Measurements from ENCODE around the gene CEACAM20.
"Not testable (repeated sequence)": the region's sequence is repeated elsewhere in the genome, so short reads cannot be mapped to it uniquely, and the experiment has no call there.

The CEACAM20 gene

DNA sequence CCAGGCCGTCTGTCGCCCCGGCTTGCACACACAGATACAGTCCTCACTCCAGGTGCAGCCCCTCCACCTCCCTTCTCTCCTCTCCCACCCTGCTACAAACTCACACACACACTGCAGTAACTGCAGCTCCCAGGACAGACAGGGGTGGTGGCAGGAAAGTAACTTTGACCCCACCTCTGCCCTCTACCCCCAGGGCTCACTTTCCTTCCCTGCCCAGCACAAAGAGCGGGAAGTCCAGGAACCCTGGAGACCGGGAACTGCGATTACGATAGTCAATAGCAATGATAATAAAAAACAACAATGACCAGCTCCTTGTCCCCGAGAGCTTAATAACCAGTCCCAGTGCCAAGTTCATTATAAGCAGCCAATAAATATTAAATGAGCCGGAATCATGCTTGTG, at the start of gene CEACAM20:
Gene CEACAM20 (minus strand): TSS at position 140 of the 400 bp plus-strand sequence. CDS start 166 bp downstream, outside the sequence.
- no peak for DNase-seq

DNA sequence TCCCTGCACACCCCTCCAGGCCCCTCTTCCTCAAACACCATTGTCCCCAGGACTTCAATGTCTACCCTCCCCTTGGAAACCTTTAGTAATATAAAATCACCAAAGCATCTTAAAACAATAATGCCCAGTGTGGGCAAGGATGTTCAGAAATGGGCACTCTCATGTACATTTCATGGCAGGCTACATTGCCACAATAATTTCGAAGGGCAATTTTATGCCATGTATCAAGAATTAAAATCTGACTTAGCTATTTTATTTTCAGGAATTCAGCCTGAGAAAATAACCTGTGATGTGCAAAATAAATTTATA, 48.0 kb upstream of the CEACAM20 start:
- DNase-seq = no peak

GRCh38 chr19:44576843-44577565, 47.5 kb upstream of the CEACAM20 start:
- DNase-seq = no peak

DNA sequence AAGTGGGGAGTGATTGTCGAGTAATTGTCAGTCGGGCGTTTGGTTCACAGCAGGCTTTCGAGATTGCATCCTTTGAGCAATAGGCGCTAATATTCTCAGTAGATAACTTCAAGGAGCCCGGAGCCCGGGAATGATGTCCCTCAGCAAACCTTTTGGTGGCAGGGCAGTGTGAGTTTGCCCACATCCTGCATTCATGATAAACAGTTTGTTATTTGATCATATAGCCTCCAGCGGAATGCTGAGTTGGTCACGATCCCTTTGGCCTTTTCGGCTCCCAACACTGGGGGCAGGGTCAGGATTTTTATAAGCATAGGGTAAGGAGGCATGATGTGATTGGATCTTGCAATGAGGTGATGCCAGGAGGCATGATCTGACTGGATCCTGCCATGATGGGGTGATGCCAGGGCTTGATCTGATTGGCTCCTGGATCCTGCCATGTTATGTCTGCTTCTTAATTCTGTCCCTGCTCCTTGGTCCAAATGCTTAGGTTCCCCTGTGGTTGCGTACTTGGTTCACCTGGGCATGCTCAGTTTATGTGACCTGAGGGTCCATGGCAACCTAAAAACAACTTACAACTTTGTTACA, 45.7 kb upstream of the CEACAM20 start:
- no peak for DNase-seq

DNA sequence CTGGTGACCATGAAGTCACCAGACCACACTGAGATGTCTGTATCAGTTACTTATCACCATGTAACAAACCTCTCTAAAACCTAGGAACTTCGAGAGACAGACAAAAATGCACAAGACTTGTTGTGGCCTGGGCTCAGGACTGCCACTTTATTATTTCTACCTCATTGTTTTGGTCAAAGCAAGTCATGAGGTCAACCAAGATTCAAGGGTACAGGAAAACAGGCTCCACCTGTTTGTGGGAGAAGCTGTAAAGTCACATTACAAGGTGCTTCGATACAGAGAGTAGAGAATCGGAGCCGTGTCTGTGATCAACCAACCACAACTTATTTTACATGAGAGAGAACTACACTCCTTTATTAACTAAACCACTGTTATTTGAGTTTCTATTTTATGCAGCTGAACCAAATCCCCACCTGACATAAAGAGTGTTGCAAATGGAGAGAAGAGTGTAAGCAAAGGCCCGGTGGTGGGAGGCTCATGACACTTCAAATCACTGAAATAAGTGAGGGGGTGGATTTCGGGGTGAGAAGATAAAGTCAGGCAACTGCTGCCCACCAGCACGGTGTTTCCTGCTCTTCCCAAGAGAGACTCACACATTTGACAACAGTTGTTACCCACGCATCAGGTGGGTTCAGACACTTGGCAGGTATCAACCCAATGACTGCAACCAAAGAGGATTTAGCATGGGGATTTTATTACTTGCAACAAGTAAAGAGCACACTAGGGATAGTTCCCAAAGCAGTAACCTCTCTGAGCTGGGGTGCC, 44.9 kb upstream of the CEACAM20 start:
- no peak for DNase-seq

GRCh38 chr19:44573627-44574026, 44.2 kb upstream of the CEACAM20 start:
- no peak for DNase-seq

GRCh38 chr19:44573183-44573582, 43.7 kb upstream of the CEACAM20 start:
- no peak for DNase-seq

GRCh38 chr19:44572581-44572900, 43.1 kb upstream of the CEACAM20 start:
- DNase-seq = no peak

DNA sequence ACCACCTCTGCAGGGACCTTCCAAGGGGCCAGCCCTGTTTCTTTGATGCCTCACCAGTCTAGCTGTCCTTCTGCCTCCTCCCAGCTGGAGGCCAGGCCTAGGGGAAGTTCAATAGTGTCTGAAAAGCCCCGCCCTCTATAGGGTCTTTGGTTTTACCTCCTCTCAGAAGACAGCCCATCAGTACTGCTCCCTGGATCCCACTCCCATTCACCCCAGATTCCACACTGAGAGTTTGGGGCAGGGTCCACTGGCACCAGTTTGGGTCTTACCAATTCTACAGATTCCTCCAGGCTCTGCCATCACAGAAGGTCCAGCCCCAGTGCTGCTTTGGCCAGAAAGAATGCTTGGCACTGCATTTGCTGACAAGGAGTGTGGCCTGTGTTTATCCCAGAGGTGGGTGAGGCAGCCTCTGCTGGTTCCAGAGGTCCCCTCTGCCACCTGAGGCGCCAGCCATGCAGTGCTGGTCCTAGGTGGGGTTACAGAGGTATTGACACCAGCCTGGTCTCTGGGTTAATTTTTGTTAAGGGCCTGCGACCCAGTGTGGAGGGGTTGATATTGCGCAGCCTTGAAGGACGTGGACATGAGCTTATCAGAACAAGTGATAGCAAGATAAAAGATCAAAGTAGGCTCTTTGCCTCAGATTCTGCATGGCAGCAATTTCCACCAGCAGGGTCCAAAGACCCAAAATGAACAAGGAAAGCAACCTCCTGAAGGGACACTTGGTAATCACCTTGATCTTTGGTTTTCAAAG, 42.5 kb upstream of the CEACAM20 start:
- DNase-seq = no peak

GRCh38 chr19:44570984-44571684, 41.7 kb upstream of the CEACAM20 start:
- peak; percentile 56 for DNase-seq

- no peak for DNase-seq
These were observed 41.1 kb upstream of the CEACAM20 start for GRCh38 chr19:44570603-44570983.

- no peak for DNase-seq
These were observed 38.3 kb upstream of the CEACAM20 start for GRCh38 chr19:44567745-44568144.

- DNase-seq = no peak
These were observed 37.5 kb upstream of the CEACAM20 start for GRCh38 chr19:44566984-44567383.

DNA sequence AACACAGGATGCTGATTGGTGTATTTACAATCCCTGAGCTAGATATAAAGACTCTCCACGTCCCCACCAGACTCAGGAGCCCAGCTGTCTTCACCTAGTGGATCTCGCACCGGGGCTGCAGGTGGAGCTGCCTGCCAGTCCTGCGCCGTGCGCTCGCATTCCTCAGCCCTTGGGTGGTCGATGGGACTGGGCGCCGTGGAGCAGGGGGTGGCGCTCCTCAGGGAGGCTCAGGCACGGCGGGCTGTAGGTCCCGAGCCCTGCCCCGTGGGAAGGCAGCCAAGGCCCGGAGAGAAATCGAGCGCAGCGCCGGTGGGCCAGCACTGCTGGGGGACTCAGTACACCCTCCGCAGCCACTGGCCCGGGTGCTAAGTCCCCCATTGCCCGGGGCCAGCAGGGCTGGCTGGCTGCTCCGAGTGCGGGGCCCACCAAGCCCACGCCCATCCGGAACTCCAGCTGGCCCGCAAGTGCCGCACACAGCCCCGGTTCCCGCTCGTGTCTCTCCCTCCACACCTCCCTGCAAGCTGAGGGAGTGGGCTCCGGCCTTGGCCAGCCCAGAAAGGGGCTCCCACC, 33.7 kb upstream of the CEACAM20 start:
- DNase-seq = not testable (repeated sequence)

DNA sequence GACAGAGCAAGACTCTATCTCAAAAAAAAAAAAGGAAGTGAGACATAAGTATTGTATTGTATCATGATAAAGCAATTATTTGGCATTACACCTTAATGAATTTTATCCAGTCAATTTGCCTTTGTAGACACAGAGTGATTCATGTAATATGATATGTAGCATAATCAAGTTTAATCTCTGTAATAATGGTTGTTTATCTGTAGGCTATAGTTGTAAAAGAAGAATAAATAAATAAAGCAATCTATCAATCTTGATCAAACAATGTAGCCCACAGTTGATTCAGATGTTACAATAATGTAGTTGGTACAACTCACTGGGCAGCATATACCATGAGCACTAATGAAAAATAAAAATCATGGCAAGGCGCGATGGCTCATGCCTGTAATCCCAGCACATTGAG, 28.5 kb upstream of the CEACAM20 start:
- DNase-seq = no peak

DNA sequence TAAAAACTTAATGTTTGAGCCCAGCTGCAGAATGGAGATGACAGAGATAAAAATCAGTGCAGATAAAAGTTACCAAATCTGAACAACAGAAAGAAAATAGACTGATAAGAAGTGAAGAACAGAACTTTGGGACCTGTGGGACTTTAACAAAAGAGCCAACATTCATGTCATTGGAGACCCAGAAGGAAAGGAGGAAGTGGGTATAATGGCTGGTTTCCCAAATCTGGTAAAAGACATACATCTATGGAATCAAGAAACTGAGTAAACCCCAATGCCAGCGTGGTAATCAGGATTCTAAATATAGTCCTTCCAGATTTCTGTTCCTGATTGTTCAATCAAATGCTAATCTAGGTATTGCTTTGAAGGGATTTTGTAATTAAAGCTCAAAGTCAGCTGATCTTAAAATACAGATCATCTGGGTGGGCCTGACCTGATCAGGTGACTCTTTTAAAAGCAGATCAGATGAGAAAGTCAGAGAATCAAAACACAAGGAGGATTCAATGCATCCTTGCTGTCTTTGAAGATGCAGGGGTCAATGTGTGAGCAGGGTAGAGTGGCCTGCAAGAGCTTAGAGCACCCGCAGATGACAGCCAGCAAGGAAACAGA, 25.3 kb upstream of the CEACAM20 start:
- DNase-seq = no peak

- no peak for DNase-seq
These were observed 24.1 kb upstream of the CEACAM20 start for GRCh38 chr19:44553478-44554171.

DNA sequence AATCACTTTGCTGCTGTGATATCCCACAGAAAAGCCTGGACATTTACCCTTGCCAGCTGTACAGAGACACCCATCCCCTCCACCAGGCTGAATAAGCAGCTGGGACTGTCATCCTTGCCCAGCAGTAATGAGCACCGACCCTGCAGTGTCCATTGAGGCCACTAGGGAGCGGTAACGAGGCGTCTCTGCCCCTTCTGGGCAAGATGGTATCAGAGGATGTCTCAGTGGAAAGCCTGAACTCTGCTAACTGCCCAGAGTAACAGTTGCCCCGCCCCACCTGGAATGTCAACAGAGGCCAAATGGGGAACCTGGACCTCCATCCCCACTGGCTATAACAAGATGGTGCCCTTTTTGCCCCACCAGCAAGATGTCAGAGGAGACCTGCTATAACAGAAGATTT, 22.8 kb upstream of the CEACAM20 start:
- DNase-seq = no peak

DNA sequence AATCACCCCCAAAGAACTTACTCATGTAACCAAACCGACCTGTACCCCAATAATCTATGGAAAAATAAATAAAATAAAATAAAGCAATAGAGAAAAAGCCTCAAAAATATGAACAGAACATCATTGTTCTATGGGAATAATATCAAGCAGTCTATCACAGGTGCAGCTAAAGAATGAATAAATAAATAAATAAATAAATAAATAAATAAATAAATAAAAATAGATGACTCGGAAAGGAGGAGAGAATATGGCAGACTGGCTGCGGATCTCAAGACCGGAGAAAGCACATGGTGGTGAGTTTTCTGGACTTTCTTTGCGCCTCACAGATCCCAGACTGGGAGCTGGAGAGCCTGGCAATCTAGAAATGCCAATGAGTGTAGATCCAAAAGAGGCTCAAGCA, 22.4 kb upstream of the CEACAM20 start:
- DNase-seq = no peak

DNA sequence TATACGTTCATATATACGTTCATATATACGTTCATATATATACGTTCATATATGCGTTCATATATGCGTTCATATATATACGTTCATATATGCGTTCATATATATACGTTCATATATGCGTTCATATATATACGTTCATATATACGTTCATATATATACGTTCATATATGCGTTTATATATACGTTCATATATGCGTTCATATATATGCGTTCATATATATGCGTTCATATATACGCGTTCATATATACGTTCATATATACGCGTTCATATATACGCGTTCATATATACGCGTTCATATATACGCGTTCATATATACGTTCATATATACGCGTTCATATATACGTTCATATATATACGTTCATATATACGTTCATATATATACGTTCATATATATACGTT, 21.5 kb upstream of the CEACAM20 start:
- DNase-seq = not testable (repeated sequence)

DNA sequence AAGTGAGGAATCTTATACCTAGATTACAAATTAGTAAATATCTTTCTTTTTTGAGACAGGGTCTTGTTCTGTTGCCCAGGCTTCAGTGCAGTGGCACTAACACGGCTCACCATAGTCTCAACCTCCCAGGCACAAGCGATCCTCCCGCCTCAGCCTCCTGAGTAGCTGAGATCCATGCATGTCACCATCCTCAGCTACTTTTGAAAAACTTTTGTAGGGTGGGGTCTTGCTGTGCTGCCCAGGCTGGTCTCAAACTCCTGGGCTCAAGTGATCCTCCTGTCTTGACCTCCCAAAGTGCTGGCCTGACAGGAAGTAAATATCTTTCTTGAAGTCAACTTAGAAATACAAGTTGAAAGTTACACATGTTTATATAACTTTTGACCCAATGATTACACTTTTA, 20.0 kb upstream of the CEACAM20 start:
- DNase-seq = no peak

DNA sequence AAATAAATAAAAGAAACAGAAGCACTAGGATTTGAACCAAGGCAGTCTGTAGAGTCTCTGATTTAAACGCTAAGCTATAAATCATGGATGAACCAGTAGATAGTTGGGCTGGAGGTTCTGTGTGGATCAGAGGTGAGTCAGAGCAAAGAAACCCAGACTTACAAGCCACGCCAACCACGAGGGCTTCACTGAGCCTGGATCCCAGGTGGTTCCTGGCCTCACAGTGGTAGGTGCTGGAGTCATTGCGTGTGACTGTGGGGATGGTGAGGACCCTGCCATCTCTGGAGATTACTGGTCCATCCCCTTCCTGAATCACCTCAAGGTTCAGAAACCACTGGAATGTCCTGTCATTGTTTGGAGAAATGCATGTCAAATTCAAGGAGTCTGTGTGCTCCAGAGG, 19.3 kb upstream of the CEACAM20 start:
- DNase-seq = no peak

All from NCI-H1694 (cell line).